NK-92 (cell line): ENCODE results near the gene TBCE.
"Not testable (repeated sequence)": the region's sequence is repeated elsewhere in the genome, so short reads cannot be mapped to it uniquely, and the experiment has no call there.

Experiments
- DNase-seq: peaks from one replicate; lab custom pipeline; 2025; ENCODE audit not compliant: unreplicated experiment; lab: John Stamatoyannopoulos, UW

Gene TBCE

DNA sequence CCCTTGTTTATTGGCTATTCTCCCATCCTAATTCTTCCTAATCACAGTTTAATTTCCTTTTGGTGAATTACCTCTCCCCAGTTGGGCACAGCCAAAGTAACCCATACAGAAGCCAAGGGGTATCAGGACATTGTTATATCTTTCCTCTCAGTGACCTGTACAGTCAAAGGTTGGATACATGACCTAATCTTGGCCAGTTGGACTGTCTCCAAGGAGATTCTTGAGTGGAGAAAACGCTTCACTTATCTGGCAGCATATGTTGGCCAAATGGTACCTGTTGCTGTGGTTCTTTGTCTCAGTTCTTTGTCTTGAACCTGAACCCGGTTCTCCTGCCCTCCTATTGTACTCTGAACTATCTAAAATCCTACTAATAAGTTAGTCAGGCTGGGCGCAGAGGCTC, 15.3 kb upstream of the TBCE start:
- no peak for DNase-seq

DNA sequence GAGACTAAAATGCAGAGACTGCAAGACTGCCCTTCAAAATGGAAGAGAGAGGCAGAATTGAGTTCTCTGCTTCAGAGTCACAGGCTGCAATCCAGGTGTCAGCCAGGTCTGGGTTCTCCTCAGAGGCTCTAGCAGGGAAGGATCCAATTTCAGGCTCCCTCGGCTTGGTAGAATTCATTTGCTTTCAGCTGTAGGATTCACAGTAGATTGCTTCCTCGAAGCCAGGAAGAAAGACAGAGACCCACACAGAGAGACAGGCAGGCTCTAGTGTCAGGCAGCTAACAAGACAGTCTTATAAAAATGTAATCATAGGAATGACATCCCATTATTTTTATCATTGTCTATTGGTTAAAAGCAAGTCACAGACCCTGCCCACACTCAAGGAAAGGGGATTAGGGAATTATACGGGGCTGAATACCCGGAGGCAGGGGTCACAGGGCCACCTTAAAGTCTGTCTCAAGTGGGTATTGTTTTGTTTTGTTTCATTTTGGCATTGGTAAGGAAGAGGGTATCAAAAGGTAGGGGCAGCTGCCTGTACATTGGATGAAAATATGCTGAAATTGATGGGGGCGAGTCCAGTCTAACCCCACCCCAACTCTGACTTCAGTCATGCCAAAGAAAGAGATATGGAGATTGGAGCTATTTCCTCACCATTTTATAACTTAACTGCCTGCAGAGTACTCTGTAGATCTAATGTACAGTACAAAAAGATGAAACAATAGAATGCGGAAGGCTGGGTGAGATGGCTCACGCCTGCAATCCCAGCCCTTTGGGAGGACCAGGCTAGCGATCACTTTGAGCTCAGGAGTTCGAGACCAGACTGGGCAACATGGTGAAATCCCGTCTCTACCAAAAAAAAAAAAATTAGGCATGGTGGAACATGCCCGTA, 9.5 kb upstream of the TBCE start:
- no peak for DNase-seq

- DNase-seq, result no peak
Observed at GRCh38 chr1:235358899-235359298, 8.3 kb upstream of the TBCE start.

DNA sequence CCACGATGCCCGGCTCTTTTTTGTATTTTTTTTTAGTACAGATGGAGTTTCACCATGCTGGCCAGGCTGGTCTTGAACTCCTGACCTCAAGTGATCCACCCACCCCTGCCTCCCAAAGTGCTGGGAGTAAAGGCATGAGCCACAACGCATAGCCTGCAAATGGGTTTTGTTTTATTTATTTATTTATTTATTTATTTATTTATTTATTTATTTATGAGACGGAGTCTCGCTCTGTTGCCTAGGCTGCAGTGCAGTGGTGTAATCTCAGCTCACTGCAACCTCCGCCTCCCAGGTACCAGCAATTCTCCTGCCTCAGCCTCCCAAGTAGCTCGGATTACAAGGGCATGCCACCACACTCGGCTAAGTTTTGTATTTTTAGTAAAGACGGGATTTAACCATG, 3.0 kb upstream of the TBCE start:
- DNase-seq, result not testable (repeated sequence)

DNA sequence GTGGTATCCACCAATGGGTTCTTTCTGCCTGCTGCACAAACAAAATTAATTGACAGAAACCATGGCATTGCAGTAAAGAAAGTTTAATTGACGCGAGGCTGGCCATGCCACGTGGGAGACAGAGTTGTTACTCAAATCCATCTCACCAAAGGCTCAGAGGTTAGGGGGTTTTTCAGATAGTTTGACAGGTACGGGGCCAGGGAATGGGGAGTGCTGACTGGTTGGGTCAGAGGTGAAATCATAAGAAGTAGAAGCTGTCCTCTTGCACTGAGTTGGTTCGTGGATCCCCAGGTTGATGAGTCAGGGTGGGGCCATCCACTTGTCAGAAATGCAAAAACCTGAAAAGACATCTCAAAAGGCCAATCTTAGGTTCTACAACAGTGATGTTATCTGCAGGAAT, 941 bp upstream of the TBCE start:
- no peak for DNase-seq

GRCh38 chr1:235368428-235368827, 1.2 kb downstream of the TBCE start:
- DNase-seq, result no peak

DNA sequence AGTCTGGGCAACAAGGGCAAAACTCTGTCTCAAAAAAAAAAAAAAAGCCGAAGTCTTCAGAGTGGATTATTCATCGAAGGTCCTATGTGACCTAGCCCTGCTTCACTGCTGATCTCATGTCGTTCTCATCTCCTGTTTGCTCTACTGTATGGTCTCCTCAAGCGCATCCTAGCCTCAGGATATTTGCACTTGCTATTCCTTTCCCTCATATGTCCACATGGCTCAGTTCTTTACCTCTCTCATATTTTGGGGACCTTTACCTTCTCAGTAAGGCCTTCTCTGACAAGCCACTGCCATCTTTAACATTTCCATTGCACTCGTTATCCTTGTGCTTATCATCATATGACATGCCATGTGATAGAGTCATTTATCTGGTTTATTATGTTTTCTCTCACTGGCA, 2.6 kb downstream of the TBCE start:
- no peak for DNase-seq

- no peak for DNase-seq
Observed at GRCh38 chr1:235375919-235376605, 8.8 kb downstream of the TBCE start.

DNA sequence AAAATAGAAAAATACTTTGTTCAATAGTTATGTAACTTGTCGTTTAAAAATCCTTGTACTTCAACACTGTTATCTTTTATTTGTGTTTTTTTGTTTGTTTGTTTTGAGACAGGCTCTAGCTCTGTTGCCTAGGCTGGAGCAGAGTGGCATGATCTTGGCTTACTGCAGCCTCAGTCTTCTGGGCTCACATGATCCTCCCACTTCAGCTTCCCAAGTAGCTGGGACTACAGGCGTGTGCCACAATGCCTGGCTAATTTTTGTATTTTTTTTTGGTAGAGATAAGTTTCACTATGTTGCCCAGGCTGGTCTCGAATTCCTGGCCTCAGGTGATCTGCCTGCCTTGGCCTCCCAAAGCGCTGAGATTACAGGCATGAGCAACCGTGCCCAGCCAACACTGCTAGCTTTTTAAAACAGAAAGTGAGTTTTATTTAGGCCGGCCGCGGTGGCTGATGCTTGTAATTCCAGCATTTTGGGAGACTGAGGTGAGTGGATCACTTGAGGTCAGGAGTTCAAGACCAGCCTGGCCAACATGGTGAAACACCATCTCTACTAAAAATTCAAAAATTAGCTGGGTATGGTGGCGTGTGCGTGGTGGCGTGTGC, 11.0 kb downstream of the TBCE start:
- DNase-seq, result not testable (repeated sequence)

DNA sequence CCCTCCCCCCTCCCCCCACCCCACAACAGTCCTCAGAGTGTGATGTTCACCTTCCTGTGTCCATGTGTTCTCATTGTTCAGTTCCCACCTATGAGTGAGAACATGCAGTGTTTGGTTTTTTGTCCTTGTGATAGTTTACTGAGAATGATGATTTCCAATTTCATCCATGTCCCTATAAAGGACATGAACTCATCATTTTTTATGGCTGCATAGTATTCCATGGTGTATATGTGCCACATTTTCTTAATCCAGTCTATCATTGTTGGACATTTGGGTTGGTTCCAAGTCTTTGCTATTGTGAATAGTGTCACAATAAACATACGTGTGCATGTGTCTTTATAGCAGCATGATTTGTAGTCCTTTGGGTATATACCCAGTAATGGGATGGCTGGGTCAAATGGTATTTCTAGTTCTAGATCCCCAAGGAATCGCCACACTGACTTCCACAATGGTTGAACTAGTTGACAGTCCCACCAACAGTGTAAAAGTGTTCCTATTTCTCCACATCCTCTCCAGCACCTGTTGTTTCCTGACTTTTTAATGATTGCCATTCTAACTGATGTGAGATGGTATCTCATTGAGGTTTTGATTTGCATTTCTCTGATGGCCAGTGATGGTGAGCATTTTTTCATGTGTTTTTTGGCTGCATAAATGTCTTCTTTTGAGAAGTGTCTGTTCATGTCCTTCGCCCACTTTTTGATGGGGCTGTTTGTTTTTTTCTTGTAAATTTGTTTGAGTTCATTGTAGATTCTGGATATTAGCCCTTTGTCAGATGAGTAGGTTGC, 14.9 kb downstream of the TBCE start:
- not testable (repeated sequence) for DNase-seq

GRCh38 chr1:235385633-235386032, 18.4 kb downstream of the TBCE start:
- not testable (repeated sequence) for DNase-seq

- DNase-seq, result no peak
Observed at GRCh38 chr1:235391874-235392273, 24.6 kb downstream of the TBCE start.

DNA sequence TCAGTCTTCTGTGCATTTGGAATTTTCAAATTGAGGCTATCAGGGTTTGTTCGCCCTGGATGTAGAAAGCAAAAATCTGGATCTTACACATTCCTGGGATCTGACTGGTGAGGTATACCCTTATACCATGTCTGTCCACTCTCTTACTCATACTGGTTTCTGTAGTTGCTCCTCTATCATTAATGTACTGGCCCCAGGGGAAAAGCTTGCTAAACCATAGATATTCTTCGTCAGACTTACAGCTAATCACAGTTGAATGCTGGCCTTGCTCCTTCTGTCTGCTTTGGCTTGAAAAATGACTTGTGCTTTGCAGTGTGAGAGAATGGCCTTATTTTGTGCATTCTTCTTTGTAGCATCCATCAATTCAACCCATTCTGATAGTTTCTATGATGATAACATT, 30.5 kb downstream of the TBCE start:
- no peak for DNase-seq

DNA sequence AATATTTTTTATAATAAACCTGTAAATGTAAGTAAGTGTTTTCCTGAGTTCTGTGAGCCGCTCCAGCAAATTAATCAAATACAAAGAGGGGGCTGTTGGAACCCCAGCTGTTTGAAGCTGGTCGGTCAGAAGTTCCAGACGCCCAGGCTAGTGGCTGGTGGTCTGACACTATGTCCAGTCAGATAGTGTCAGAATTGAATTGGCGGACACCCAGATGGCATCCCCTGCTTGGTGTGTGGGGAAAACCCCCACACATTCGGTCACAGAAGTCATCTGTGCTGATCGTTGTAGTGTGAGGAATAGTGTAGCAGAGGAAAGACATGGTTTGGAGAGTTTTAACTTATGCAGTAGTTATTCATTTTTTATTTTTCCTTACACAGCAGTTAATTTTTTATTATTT, 32.4 kb downstream of the TBCE start:
- DNase-seq, result no peak

GRCh38 chr1:235401251-235401650, 34.0 kb downstream of the TBCE start:
- DNase-seq, result no peak

DNA sequence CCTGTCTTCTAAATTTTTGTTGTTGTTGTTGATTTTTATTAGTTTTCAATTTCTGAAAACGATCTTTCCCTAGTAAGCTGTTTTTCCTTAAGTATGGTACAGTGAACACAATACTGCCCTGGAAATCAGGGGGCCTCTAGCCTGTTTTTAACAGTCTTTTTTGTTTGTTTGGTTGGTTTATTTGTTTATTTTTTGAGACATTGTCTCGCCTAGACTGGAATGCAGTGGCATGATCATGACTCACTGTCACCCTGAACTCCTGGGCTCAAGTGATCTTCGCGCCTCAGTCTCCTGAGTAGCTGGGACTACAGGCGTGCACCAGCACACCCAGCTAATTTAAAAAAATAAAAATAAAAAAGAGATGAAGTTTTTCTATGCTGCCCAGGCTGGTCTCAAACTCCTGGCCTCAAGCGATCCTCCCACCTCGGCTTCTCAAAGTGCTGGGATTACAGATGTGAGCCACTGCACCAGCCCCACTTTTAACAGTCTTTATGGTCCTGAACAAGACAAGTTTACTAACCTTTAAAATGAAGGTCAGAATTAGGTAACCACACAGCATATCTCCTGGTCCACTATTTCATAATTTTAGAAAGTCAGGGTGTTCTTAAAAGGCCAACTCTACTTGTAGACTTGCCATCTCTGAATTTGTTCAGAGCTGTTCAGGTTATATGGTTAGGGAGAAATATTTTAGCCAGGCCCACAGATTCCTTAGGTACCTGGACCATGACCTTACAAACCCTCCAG, 35.4 kb downstream of the TBCE start:
- DNase-seq, result no peak

GRCh38 chr1:235403593-235403992, 36.4 kb downstream of the TBCE start:
- DNase-seq, result no peak

GRCh38 chr1:235404190-235404589, 37.0 kb downstream of the TBCE start:
- no peak for DNase-seq

DNA sequence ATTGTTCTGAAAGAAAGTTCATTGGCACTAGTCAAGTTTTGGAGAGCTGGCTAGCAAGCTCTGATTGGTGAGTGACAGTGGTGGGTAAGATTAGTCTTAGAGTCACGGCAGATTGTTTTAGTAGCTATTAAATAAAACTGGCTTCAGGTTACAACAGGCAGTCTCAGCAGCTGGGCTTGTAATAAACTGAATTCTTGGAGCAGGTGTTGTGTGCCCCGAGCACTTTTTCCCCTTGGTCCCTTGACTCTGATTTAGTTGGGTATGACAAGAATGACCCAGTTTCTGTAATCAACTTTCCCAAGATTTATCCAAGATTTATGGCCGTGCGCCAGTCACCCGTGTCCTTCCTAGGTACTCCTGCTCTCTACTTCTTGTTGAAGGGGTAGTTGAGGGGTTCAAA, 40.2 kb downstream of the TBCE start:
- DNase-seq, result no peak

- DNase-seq, result no peak
Observed at GRCh38 chr1:235408503-235408960, 41.3 kb downstream of the TBCE start.
